Neural cell (in vitro differentiated cells): ENCODE measurements around the gene KIF1C.

ENCODE experiments used
- CTCF ChIP-seq: fragments of 450-650 bp; IDR thresholded peaks from 2 replicates; pipeline ENCODE4 v1.5.1; 2014; ENCODE audit warnings: antibody characterized with exemption, mild to moderate bottlenecking, moderate library complexity; ENCODE audit not compliant: poor library complexity, severe bottlenecking
- EZH2 ChIP-seq: fragments of 200-600, 300-800 bp; shearing (Covaris generic), sonication (generic); IDR thresholded peaks from 2 replicates; pipeline ENCODE4 v1.6.1; 2014; ENCODE audit warnings: antibody characterized with exemption, low read length, borderline replicate concordance, mild to moderate bottlenecking; ENCODE audit not compliant: insufficient read depth, poor library complexity, severe bottlenecking
- MXI1 ChIP-seq: fragments of 450-650 bp; conservative IDR thresholded peaks from 2 replicates; pipeline ENCODE4 v1.6.1; 2014; ENCODE audit warnings: antibody characterized with exemption, mild to moderate bottlenecking; ENCODE audit not compliant: poor library complexity, severe bottlenecking

- no peak for TF ChIP-seq MXI1
- no peak for TF ChIP-seq CTCF
- TF ChIP-seq EZH2, result no peak
These were observed 37.3 kb upstream of the KIF1C start for GRCh38 chr17:4960279-4960922.
